ENCODE data around the gene SLC9A9.

Gene SLC9A9

GRCh38 chr3:143506190-143506589 is 342.1 kb downstream of the SLC9A9 start:
- H3K27ac ChIP-seq = no peak overlapping the region

GRCh38 chr3:143503325-143503885 is 344.9 kb downstream of the SLC9A9 start:
- Histone ChIP-seq H3K27ac (no peak overlapping the region), H3K9me3 (ENCODE audit: severe bottlenecking) (no peaks in the 10 kb centered on the region), H3K27me3 (ENCODE audit: insufficient read depth, low read depth, severe bottlenecking) (peaks cover 2% of the 10 kb centered on the region), H3K36me3 (no peaks in the 10 kb centered on the region), H3K4me3 (ENCODE audit: low read depth, low read length) (no peak overlapping the region)
- TF ChIP-seq CTCF (IDR thresholded peaks at IDR 0.05; ENCODE audit: low read depth, low read length) = no peak
- DNase-seq = no peak

More at GRCh38 chr3:143506190-143506589, 342.1 kb downstream of the SLC9A9 start:
- no peaks in the 10 kb centered on the region for H3K36me3 ChIP-seq
- H3K4me3 ChIP-seq (ENCODE audit: low read depth, low read length) = no peak overlapping the region
- no peak for DNase-seq
- peaks cover 2% of the 10 kb centered on the region for H3K27me3 ChIP-seq (ENCODE audit: insufficient read depth, low read depth, severe bottlenecking)
- TF ChIP-seq CTCF (IDR thresholded peaks at IDR 0.05; ENCODE audit: low read depth, low read length) = no peak
- H3K9me3 ChIP-seq (ENCODE audit: severe bottlenecking) = no peaks in the 10 kb centered on the region

GRCh38 chr3:143502081-143502480 is 346.2 kb downstream of the SLC9A9 start:
- no peaks in the 10 kb centered on the region for H3K36me3 ChIP-seq
- no peak overlapping the region for H3K27ac ChIP-seq
- no peaks in the 10 kb centered on the region for H3K9me3 ChIP-seq (ENCODE audit: severe bottlenecking)
- no peaks in the 10 kb centered on the region for H3K27me3 ChIP-seq (ENCODE audit: insufficient read depth, low read depth, severe bottlenecking)
- no peak overlapping the region for H3K4me3 ChIP-seq (ENCODE audit: low read depth, low read length)
- TF ChIP-seq CTCF (IDR thresholded peaks at IDR 0.05; ENCODE audit: low read depth, low read length) = no peak
- no peak for DNase-seq

- no peaks in the 10 kb centered on the region for H3K9me3 ChIP-seq (ENCODE audit: severe bottlenecking)
- H3K27me3 ChIP-seq (ENCODE audit: insufficient read depth, low read depth, severe bottlenecking) = no peaks in the 10 kb centered on the region
- no peak for DNase-seq
- no peak for TF ChIP-seq CTCF (IDR thresholded peaks at IDR 0.05; ENCODE audit: low read depth, low read length)
- no peak overlapping the region for H3K4me3 ChIP-seq (ENCODE audit: low read depth, low read length)
- H3K36me3 ChIP-seq = no peaks in the 10 kb centered on the region
- no peak overlapping the region for H3K27ac ChIP-seq
Measured at GRCh38 chr3:143497382-143497781, 350.9 kb downstream of the SLC9A9 start.

GRCh38 chr3:143496191-143496590 is 352.1 kb downstream of the SLC9A9 start:
- Histone ChIP-seq H3K27ac (no peak overlapping the region), H3K9me3 (ENCODE audit: severe bottlenecking) (no peaks in the 10 kb centered on the region), H3K36me3 (no peaks in the 10 kb centered on the region), H3K27me3 (ENCODE audit: insufficient read depth, low read depth, severe bottlenecking) (no peaks in the 10 kb centered on the region), H3K4me3 (ENCODE audit: low read depth, low read length) (no peak overlapping the region)
- no peak for DNase-seq
- no peak for TF ChIP-seq CTCF (IDR thresholded peaks at IDR 0.05; ENCODE audit: low read depth, low read length)

- H3K4me3 ChIP-seq (ENCODE audit: low read depth, low read length) = no peak overlapping the region
- TF ChIP-seq CTCF (IDR thresholded peaks at IDR 0.05; ENCODE audit: low read depth, low read length) = no peak
- no peaks in the 10 kb centered on the region for H3K27me3 ChIP-seq (ENCODE audit: insufficient read depth, low read depth, severe bottlenecking)
- DNase-seq = no peak
- no peak overlapping the region for H3K27ac ChIP-seq
- no peaks in the 10 kb centered on the region for H3K36me3 ChIP-seq
- no peaks in the 10 kb centered on the region for H3K9me3 ChIP-seq (ENCODE audit: severe bottlenecking)
Measured at GRCh38 chr3:143495527-143495926, 352.7 kb downstream of the SLC9A9 start.
